Testis (tissue), 3 donors: Measurements from ENCODE around the gene HMGA1. TPM values are rescaled to one million over a fixed set of nuclear protein-coding genes. Genes with fewer than 3 reads are reported as not detected.

Source experiments
- DNase-seq: peaks from one replicate; pipeline ENCODE4 v3.0.0-alpha.2; 2019
- H3K27ac ChIP-seq, 2 donors: fragments of 200-600 bp; sonication (generic); one replicate each; pipeline ENCODE4 v1.5.1; 2019
- H3K27me3 ChIP-seq: fragments of 200-600 bp; sonication (generic); one replicate; pipeline ENCODE4 v1.5.1; 2019
- H3K36me3 ChIP-seq: fragments of 200-600 bp; sonication (generic); one replicate; pipeline ENCODE4 v1.5.1; 2017; ENCODE audit warnings: low read depth; ENCODE audit errors: missing control alignments
- H3K4me1 ChIP-seq: fragments of 200-600 bp; sonication (generic); one replicate; pipeline ENCODE4 v1.5.1; 2019
- H3K4me3 ChIP-seq, 2 donors: fragments of 200-600 bp; sonication (generic); one replicate each; pipeline ENCODE4 v1.5.1; 2017 to 2019
- H3K9me3 ChIP-seq: fragments of 200-600 bp; sonication (generic); one replicate; pipeline ENCODE4 v1.5.1; 2017
- CTCF ChIP-seq, 3 experiments: fragments of 450-650 bp in 2 of 3; fragments of 200-600 bp in 1 of 3; sonication (generic) in 1 of 3; IDR thresholded peaks; one replicate each; pipeline ENCODE4 v1.5.1; 2016 to 2019; ENCODE audit warnings: antibody characterized with exemption in 3 of 3, mild to moderate bottlenecking in 2 of 3, moderate library complexity in 1 of 3
- POLR2A ChIP-seq: fragments of 450-650 bp; IDR thresholded peaks from one replicate; pipeline ENCODE4 v1.6.1; 2017; ENCODE audit warnings: antibody characterized with exemption, mild to moderate bottlenecking, moderate library complexity
- WGBS, 2 donors: methylation state at CpG; one replicate each; pipeline ENCODE4 v1.1.5; 2018; 5-methylcytosine and 5-hydroxymethylcytosine counted together
- intact Hi-C: fragments of 100-400 bp; cut with DNase I; formaldehyde crosslinking; loops from one replicate; pipeline ENCODE4 v1.15.1; 2023; ENCODE audit warnings: low total_unique reads
- polyA plus RNA-seq: library from polyadenylated mRNA; stranded (reverse); fragments of 350-450 nt; fragmentation: Illumina TruSeq; extraction: RNeasy Lipid Tissue Mini Kit (QIAGEN cat#74804); gene quantifications from one replicate; pipeline ENCODE4 v1.2.3, GENCODE V29; 2014; ENCODE audit warnings: low read depth, low replicate concordance; ENCODE audit not compliant: insufficient read depth
- total RNA-seq, 2 donors: library from RNA; depleted of rRNA; stranded (reverse); fragments of >200 nt; gene quantifications; one replicate each; pipeline ENCODE4 v1.2.3, GENCODE V29; 2016

HMGA1 gene
- total and polyA plus RNA-seq, 3 donors from 2014 or later, result 136 to 204 (median 184) TPM

- H3K36me3 ChIP-seq, result no peaks in the 10 kb centered on the region
- peaks cover 9% of the 10 kb centered on the region for H3K4me1 ChIP-seq
- no peaks in the 10 kb centered on the region for H3K9me3 ChIP-seq
- intact Hi-C loops, result no loop called here
- no peak overlapping the region for H3K27ac ChIP-seq
- WGBS, 2 donors, result 86 to 92% methylated on average over 12 to 15 of the region's 15 CpGs
- H3K27me3 ChIP-seq, result no peaks in the 10 kb centered on the region
- DNase-seq, result no peak
- H3K4me3 ChIP-seq, result no peak overlapping the region
- TF ChIP-seq POLR2A (no peak), CTCF (IDR thresholded peaks at IDR 0.05) (no peak)
These were observed 9.7 kb upstream of the HMGA1 start for GRCh38 chr6:34226731-34227586.

GRCh38 chr6:34227761-34228421, 8.8 kb upstream of the HMGA1 start:
- intact Hi-C loops, result no loop called here
- Histone ChIP-seq H3K36me3 (no peaks in the 10 kb centered on the region), H3K27me3 (no peaks in the 10 kb centered on the region), H3K4me1 (peaks cover 8% of the 10 kb centered on the region), H3K27ac (no peak overlapping the region), H3K4me3 (no peak overlapping the region), H3K9me3 (no peaks in the 10 kb centered on the region)
- no peak for DNase-seq
- no peak for TF ChIP-seq CTCF (IDR thresholded peaks at IDR 0.05)
- no peak for TF ChIP-seq POLR2A
- WGBS, 2 donors, result 90 to 91% methylated on average over 9 to 16 of the region's 16 CpGs

- Histone ChIP-seq H3K27me3 (no peaks in the 10 kb centered on the region), H3K4me3 (no peak overlapping the region), H3K4me1 (no peaks in the 10 kb centered on the region), H3K9me3 (no peaks in the 10 kb centered on the region), H3K36me3 (no peaks in the 10 kb centered on the region), H3K27ac (no peak overlapping the region)
- no peak for TF ChIP-seq POLR2A
- TF ChIP-seq CTCF (IDR thresholded peaks at IDR 0.05), result no peak
- DNase-seq, result no peak
- intact Hi-C loops, result no loop called here
- WGBS, 2 donors, result 90 to 93% methylated on average over 8 of the region's 8 CpGs
These were observed 6.8 kb upstream of the HMGA1 start for GRCh38 chr6:34229877-34230276.

- Histone ChIP-seq H3K27ac (no peak overlapping the region), H3K4me1 (no peaks in the 10 kb centered on the region), H3K27me3 (no peaks in the 10 kb centered on the region), H3K9me3 (no peaks in the 10 kb centered on the region), H3K4me3 (no peak overlapping the region), H3K36me3 (no peaks in the 10 kb centered on the region)
- WGBS, 2 donors, result 81 to 88% methylated on average over 5 of the region's 5 CpGs
- no peak for TF ChIP-seq CTCF (IDR thresholded peaks at IDR 0.05)
- no peak for TF ChIP-seq POLR2A
- intact Hi-C loops, result no loop called here
- DNase-seq, result no peak
These were observed 5.9 kb upstream of the HMGA1 start for GRCh38 chr6:34230653-34231371.
